ENCODE results near the gene COQ8A.
"Not testable (repeated sequence)": the region's sequence is repeated elsewhere in the genome, so short reads cannot be mapped to it uniquely, and the experiment has no call there.

COQ8A gene

DNA sequence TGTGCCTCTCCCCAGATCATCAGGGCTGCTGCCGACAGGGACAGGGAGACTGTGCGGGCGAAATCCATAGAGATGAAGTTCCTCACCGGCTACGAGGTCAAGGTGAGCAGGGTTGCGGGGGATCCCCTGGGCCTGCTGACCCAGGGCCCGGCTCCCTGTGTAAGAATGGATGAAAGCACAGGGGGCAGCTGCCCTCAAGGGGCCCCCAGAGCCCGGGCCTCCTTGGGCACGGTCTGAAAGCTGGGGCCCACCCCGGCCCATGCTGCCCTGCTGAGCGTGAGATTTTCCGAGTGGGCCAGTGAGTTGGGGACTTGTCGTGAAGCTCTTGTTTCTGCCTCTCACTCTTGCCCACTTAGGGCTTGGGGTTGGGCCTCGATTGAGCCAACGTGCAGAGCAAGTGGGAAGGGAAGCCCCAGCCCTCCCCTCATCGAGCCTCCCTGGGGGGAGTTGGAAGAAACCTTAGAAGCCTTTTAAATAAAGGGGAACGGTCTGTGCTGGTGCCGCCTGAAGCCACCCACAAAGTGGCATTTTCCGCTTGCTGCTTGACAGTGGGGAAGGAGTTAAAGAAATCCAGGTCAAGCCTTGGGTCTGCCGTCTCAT, 45.2 kb downstream of the COQ8A start:
- no peak for DNase-seq (ENCODE audit: low spot score)

DNA sequence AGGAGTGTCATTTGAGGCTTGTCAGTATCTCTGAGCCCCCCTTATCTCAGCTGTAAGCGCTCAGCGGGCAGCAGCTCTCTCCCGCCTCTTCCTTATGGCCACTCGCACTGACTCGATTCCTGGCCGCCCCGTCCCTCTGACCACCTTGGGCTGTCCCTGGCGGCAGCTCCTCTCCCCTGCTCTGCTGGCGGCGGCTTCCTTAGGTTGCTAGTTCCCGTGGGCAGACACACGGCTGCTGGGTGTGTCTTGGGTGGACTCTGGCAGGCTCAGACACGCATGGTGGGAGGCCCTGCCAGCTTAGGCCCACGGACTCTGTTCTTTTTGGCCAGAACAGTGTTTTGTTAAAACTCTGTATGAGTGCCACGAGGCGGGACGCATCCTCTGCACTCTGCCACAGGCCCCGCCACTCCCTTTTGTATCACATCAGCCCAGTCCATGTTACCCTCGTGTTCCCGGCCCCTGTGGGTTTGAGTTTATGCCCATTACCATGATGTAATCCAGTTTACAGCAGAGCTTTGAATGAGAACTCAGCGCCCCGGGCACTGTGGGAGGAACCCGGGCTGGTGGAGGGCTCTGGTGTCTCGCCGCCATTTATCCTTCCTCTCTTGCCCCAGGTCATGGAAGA, 45.9 kb downstream of the COQ8A start:
- no peak for DNase-seq (ENCODE audit: low spot score)

DNA sequence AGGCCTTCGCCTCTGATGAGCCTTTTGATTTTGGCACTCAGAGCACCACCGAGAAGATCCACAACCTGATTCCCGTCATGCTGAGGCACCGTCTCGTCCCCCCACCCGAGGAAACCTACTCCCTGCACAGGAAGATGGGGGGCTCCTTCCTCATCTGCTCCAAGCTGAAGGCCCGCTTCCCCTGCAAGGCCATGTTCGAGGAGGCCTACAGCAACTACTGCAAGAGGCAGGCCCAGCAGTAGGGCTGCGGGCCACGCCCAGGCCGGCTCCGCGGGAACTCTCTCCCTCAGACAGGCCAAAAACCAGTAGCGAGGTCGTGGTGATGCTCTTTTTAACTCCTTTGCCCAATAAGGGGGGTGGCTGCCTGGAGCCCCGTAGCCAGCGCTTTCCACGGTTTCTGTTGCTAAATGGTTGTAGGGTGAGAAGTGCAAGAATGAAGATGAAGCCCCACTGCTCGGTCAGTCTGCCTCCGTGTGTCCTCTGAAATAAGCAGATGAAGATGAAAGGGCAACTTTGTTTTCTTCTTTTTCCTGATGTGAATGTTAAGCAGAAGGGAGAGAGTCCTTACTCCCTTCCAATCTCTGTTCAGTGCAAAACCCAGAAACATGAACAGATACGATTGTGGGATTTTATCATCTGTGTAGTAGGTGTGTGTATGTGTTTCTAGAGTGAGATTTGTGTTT, 46.5 kb downstream of the COQ8A start:
- no peak for DNase-seq (ENCODE audit: low spot score)

DNA sequence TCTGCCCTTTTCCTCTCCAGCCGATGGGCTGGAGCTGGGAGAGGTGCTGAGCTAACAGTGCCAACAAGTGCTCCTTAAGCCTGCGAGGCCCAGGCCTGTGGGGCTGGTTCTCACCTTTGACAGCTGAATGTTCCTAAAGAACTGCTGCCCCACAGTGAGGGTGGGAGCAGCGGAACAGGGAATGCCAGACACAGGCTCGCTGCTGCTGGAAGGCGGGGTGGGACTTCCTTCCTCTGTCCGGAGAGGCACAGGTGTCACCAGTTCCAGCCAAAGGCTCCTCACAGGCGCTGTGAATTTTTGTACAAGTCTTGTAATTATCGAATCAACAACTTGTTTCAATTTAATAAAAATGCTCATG, 47.1 kb downstream of the COQ8A start:
- DNase-seq (ENCODE audit: low spot score), result no peak

DNA sequence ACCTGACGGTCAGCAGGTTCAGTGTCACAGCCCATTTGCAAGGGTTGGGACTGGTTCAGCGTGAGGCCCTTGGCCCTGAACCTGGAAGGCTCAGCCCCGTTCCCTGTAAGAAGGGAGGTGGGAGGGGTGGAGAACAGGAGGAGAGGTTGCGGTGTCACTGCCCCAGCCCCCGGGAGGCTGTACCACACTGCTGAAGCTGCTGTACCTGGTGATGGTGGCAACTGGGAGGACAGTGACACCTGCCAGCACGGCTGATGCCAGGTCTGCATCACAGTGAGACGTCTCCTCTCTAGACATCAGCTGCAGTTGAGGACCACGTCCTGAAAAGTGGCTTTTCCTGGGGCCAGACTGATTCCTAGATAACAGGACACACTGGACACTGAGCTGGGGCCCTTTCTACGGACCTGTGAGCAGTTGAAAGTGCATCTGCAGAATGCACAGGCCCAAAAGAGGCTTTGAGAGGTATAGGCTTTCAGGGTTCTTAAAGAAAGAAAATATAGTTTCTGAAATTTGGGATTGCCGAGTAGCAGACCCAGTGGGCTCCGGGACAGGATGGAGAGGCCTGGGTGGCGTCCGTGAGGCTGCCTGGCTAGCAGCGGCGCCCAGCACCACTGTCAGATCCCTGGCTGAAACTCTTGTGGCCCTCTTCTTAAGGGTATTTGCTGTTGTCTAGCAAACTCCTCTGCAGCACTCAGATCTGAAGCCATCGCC, 47.7 kb downstream of the COQ8A start:
- DNase-seq (ENCODE audit: low spot score), result no peak

DNA sequence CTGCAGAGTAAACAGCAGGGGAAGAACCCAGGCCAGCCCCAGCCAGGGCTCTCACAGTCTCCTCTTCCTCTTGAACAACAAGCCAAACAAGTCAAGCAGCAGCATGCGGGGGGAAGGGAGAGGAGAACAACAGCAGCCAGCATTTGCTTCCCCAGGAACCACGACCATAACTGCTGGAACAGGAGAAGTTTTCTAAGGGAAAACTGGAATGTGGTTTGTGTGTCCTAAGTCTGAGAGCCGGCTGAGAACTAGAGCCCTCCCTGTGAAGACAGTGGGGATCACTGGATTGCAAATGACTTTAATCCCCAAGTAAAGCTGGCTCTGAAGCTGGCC, 48.2 kb downstream of the COQ8A start:
- no peak for DNase-seq (ENCODE audit: low spot score)

DNA sequence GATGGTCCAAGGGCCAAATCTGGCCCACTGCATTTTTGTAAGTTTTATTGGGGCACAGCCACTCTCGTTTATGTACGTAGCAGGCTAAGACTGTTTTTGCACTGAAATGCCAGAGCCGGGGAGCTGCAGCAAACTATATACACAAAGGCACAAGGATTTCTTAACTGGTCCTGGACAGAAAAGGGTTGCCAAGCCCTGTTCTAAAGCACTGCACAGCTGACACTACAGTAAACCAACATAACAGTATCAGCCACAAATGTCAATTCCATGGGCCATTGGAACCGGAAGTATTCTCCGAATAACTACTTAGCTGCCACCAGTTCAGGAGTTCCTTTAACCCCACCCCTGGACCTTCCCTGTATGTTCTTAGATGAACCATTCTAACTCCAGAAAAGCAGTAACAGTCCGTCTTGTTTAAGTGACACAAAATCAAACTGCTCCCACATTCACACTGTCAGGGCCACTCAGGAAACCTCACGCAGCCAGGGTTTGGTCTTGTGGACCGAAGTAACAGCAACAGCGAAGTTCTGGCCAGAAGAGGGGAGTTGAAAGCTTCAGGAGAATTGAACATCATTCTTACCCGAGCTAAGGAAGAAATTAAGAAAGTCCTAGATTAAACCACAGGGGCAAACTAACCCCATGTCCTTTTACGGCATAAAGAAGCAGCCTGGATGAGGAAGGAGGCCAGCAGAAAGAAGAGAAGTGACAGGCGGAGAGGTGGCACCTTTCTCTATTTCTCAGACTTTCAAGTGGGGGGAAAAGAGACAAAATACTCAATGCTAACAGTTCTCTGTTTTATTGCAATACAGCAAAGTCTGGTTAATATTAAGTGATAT, 49.2 kb downstream of the COQ8A start:
- DNase-seq (ENCODE audit: low spot score), result no peak

DNA sequence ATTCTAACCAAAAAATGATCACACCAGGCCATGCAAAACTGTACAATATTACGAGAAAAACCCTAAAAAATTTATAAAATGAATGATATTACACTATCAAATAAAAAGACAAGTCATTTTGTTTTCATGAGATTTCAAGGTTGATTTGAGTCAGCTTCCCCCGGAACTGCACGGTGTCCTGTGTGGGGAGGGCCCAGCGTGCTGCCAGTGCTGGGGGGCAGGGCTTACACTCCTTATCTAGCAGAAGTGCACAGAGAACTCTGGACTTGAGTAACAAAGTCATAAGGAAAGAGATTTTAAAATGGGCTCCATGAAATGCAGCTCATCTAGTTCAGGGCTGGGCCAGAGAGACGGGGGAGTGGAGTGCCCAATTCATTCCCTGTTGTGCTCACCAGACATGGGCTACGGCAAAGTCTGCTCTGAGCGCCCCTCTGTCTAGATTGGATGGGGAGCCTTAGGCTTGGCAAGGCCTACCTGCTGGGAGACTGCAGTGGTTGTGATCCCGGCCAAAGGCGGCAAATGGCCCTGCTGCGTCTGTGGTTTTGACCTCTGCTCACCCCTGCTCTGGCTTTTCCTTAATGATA, 50.1 kb downstream of the COQ8A start:
- peak; percentile 88 for DNase-seq (ENCODE audit: low spot score)

DNA sequence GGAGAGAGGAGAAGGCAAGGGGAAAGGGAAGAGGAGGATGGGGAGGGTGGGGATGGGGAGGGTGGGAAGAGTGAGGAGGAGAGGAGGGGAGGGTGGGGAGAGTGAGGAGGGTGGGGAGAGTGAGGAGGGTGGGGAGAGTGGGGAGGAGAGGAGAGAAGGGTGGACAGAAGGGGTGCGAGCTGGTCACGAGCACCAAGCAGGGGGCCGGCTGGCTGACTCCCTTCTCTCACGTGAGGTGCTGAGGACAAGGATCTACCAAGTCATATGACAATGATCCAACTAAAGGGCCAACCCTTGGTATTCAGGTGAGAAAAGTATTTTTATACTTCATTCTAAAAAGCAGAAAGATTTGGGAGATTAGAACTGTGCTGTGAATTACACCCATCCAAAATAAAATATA, 51.8 kb downstream of the COQ8A start:
- DNase-seq (ENCODE audit: low spot score), result no peak

DNA sequence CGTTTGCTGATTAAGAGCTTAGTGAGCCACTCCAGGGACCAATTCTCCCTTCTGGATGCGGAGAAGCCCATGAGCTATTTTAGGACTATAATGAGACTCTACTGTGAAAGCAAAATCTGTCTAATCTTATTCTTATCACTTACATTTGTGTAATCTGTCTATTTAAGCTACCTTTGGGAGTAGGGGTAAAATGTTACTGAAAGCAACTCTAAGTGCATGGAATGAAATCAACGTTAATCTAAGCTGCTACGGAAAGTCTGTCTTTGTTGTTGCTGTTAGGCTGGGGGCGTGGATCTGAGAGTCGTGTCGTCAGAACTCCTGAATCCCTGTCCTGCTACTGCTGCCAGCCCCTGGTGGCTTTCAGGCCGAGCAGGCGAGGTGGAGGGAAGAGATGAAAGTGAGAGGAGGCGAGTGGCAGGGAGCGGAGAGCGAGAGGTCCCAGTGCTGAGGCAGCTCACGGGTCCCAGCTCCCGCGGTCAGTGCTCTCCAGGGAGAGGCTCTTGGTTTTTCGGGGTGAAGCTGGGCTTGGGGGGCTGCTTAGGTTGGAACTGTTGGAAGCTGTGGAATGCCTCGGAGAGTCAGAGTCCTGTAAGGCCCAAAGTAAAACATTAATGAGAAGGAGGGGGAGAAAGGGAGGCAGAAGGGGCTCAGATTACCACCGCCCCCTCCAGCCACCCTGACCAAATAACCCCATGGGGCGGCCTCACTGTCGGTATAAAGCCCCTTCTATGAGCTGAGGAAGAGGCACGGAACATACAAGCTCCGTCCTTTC, 53.9 kb downstream of the COQ8A start:
- DNase-seq (ENCODE audit: low spot score), result no peak

DNA sequence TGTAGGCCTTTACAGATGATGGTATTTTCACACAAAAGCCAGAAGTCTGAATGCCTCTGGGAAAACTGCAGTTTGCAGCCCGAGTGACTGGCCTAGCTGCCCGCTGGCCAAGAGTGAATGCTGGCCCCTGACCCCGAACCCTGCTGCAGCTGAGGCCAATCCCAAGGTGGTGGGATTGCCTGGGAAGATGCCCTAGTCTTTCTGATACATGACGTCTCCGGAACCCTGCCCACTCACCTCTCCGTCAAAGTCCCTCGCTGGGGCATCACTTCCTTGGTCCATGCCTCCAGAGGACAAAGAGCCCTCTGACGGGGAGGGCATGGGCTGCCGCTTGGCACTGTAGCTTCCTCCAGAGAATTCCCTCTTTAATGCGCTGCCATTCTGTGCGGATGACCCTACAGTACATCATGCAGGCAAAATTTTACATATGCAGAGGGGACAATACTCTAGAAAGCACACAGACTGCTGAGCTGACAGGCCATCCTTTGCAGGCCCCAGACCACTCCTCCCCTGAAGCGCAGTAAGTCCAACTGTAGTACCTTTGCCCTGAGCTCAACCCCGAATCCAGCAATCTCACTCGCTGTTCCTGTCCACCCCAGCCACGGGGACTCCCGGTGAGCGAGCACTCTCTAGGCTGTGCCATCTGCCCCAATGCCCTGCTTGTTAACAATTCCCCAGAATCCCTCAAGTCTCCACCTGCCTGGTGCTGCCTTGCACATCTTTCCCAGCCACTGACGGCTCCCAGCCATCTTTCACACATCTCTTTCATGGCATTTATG, 54.7 kb downstream of the COQ8A start:
- DNase-seq (ENCODE audit: low spot score), result no peak

DNA sequence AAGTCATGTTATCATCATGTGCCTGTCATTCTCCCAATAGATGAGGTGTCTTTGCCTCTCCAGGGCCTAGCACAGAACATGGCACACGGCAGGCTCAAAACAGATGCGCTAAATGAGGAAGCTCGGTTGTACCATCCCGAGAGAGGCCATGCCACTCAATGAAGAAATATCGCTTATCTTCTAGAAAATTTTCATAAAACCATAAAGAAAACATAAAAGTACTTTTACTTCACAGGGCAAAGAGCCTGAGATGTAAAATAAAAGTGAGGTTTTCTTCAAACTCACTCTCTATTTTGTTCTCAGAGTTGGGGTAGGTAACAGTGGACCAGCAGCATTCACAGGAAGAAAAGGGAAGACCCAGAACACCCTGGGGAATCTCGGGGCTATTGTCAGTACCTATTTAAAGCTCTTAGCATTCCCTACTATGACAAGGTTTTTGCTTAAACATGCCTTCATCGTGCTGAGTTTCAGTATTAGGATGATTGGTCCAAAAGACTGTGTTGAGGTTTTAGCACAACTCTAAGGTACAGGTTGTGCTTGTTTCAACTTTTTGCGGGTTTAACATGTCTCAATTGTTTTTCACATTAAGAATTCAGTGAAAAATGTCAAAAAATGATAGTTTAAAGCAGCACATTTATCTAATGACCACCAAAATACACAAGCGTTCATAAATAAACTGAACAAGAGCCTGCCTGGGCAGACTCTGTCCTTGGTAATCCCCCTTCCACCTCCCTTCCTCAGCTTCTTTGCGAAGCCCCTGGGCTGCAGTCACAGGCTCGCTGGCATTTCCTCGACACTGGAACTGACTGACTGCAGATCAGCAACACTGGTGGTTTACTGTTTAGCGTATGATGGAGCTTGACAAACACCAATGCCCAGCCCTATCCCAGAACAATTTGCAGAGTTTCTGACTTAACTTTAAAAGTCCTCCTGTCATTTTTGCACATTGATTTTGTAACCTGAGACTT, 55.6 kb downstream of the COQ8A start:
- peak; percentile 19 for DNase-seq (ENCODE audit: low spot score)

DNA sequence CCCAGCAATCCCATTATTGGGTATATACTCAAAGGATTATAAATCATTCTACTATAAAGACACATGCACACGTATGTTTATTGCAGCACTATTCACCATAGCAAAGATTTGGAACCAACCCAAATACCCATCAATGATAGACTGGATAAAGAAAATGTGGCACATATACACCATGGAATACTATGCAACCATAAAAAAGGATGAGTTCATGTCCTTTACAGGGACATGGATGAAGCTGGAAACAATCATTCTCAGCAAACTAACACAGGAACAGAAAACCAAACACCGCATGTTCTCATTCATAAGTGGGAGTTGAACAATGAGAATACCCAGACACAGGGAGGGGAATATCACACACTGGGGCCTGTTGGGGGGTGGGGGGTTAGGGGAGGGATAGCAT, 59.5 kb downstream of the COQ8A start:
- not testable (repeated sequence) for DNase-seq (ENCODE audit: low spot score)

DNA sequence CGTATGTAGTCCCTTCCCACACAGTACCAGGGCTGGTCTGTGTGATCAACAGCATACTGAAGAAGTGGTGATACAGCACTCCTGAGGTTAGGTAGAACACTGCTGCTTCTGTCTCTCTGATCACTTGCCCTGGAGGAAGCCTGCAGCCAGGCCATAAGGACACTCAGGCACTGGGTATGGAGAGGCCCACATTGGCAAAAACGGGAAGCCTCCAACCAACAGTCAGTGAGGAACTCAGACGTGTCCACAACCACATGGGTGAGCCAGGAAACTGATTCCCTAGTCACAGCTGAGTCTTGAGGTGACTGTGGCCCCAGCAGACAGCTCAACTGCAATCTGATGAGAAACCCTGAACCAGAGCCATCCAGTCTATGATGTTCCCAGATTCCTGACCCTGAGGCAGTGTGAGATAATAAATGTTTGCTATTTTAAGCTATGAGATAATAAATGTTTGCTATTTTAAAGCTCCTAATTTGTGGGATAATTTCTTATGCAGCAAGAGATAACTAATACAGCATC, 62.5 kb downstream of the COQ8A start:
- no peak for DNase-seq (ENCODE audit: low spot score)

DNA sequence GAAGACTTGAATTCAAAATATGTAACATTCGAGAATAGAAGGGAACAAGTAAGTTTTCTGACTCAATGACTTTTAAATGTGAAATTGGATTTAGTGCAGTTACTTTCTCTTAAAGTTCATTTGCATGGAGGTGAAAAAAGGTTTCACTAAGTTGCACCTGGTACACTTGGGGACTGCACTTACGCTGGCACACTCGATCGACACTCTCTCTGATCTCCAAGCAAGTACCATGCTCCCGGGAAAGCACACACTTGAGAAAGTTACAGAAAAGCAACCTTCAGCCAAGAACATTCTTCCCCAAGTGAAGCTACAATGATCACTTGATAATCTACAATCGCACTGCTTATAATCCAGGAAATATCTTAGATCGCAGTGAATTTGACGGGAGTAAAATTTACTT, 63.1 kb downstream of the COQ8A start:
- no peak for DNase-seq (ENCODE audit: low spot score)

DNA sequence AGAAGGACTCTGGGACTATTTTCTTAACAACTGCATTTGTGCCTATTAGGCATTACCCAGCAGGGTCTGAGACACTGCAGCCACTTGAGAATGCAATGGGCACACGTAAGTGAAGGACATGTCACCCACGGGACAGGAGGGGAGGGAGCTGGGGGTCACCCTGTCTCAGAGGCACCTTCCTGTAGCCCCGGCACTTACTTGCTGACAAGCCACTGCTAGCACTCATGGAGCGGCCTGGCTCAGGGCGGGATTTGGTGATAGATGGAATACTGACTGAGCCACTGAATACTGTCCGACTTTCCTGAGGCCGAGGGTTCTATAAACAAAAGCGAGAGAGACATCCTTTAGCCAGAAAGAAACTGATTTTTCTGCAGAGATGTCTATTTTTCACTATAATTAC, 64.7 kb downstream of the COQ8A start:
- no peak for DNase-seq (ENCODE audit: low spot score)

DNA sequence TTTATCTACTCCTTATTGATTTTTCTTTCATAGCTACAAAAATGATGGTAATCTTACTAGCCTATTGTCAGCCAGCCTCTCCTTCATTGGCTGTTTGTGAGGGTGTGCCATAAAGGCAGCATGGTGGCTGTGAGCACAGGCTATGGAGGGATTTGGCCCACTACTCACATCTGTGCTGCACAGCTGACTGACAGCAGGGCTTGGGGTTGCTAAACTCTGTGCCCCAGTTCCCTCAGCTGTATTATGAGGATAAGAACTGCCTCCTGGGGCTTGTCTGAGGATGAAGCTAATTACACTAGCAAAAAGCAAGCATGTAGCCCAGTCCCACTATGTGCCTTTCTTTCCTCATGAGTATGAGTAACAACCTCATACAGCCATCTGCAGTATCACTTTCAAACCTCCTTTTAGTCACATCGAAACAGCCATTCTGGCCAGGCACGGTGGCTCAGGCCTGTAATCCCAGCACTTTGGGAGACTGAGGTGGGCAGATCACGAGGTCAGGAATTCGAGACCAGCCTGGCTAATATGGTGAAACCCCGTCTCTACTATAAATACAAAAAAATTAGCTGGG, 66.2 kb downstream of the COQ8A start:
- no peak for DNase-seq (ENCODE audit: low spot score)

DNA sequence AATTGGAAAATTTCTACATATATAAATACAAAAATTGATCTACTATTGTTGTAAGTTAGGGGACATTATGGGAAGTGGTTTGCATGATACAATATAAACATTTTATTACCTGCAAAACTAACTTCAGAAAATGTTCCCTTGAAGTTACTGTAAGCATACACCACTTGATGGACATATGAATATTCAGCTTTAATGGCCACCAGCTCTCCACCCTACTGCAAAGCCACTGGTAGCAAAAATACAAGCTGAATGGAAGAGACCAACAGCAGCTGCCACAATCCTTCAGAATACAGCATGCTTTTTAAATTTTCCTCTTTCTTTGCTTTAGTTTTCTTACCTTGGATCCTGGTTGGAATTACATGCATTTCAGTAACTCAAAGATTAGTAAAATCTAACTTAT, 69.8 kb downstream of the COQ8A start:
- DNase-seq (ENCODE audit: low spot score), result no peak

DNA sequence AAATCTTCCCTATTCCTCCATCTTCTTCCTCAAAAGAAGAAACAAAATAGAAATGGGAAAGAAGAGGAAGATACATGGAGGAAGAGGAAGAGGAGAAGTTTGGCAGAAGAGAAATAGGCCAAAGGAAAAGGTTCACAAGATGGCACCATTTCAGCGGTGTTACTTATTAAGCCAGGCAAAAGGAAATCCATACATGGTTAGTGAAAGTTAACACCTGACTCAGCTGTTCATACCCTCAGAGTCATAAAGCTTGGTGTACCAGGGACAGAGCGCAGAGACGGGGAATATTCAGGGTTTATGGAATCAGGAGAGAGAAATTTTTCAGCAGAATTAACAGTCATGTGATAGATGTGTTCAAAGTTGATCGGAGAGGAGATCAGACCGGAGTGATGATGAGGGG, 70.6 kb downstream of the COQ8A start:
- no peak for DNase-seq (ENCODE audit: low spot score)
